Tibial artery (tissue), 4 donors: ENCODE data around the gene PPP4R3A.
"Not testable (repeated sequence)": the region's sequence is repeated elsewhere in the genome, so short reads cannot be mapped to it uniquely, and the experiment has no call there.

ENCODE experiments used
- DNase-seq, 2 donors: peaks; one replicate each; pipeline ENCODE4 v3.0.0-alpha.2; 2019
- H3K27ac ChIP-seq, 2 donors: fragments of 200-600 bp; sonication (generic) in 1 of 2; 1 replicate in 1 of 2; 2 replicates in 1 of 2; pipeline ENCODE4 v1.5.1; 2018 to 2019; ENCODE audit warnings: mild to moderate bottlenecking in 1 of 2
- H3K27me3 ChIP-seq, 2 donors: fragments of 200-600 bp; sonication (generic) in 1 of 2; one replicate each; pipeline versions ENCODE4 v1.5.1 to v1.6.0; 2016 to 2019
- H3K36me3 ChIP-seq, 3 donors: fragments of 200-600 bp; sonication (generic) in 2 of 3; one replicate each; pipeline ENCODE4 v1.5.1; 2016 to 2019; ENCODE audit warnings: mild to moderate bottlenecking in 2 of 3
- H3K4me1 ChIP-seq, 4 donors: fragments of 200-600 bp; sonication (generic) in 2 of 4; 1 replicate in 3 of 4; 2 replicates in 1 of 4; pipeline ENCODE4 v1.5.1; 2016 to 2019
- H3K4me3 ChIP-seq, 2 donors: fragments of 200-600 bp; sonication (generic) in 1 of 2; 1 replicate in 1 of 2; 2 replicates in 1 of 2; pipeline ENCODE4 v1.5.1; 2018 to 2019; ENCODE audit warnings: mild to moderate bottlenecking in 2 of 2
- H3K9me3 ChIP-seq, 3 donors: fragments of 200-600 bp; sonication (generic) in 1 of 3; one replicate each; pipeline ENCODE4 v1.5.1; 2016 to 2019
- CTCF ChIP-seq, 2 experiments: fragments of 200-600 bp in 1 of 2; fragments of 450-650 bp in 1 of 2; IDR thresholded peaks; one replicate each; pipeline ENCODE4 v1.5.1; 2017 to 2019; ENCODE audit warnings: antibody characterized with exemption in 2 of 2, mild to moderate bottlenecking in 1 of 2, moderate library complexity in 1 of 2
- intact Hi-C: fragments of 100-400 bp; cut with DNase I; formaldehyde crosslinking; loops from one replicate; pipeline ENCODE4 v1.15.0; 2023; ENCODE audit warnings: low total_unique reads

The PPP4R3A gene

GRCh38 chr14:91413547-91414474 lies 96.3 kb downstream of the PPP4R3A start:
- H3K4me1 ChIP-seq: peaks cover 0 to 27% (median 19%) of the 10 kb centered on the region in 4 donors
- no peak overlapping the region for H3K4me3 ChIP-seq
- no peak overlapping the region for H3K27ac ChIP-seq
- no peak for DNase-seq
- intact Hi-C loops: no loop called here
- no peak for TF ChIP-seq CTCF (IDR thresholded peaks at IDR 0.05)
- no peaks in the 10 kb centered on the region for H3K9me3 ChIP-seq
- peaks cover 0 to 25% of the 10 kb centered on the region in 2 donors for H3K27me3 ChIP-seq
- H3K36me3 ChIP-seq: no peaks in the 10 kb centered on the region

DNA sequence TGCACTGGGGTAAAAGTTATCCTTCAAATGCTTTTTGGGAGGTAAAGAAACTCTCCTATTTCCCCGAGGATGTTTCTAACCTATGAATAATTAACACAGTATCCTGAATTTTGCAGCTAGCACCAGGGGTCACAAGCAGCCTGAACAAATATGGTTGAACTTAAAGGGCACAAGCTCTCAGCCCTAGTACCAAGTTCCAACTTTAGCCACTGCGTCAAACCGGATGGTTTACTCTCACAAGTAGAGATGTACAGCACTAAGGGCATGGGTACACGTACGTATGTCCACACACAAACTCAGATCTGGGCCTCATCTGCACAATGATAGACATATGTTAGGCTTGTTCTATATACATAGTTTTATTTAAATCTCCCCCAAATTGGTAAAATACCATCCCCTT lies 97.2 kb downstream of the PPP4R3A start:
- H3K4me1 ChIP-seq: peaks cover 0 to 18% (median 10%) of the 10 kb centered on the region in 4 donors
- H3K27me3 ChIP-seq: peaks cover 0 to 17% of the 10 kb centered on the region in 2 donors
- no peak for DNase-seq
- H3K4me3 ChIP-seq: no peak overlapping the region
- no peaks in the 10 kb centered on the region for H3K36me3 ChIP-seq
- H3K27ac ChIP-seq: no peak overlapping the region
- intact Hi-C loops: no loop called here
- TF ChIP-seq CTCF (IDR thresholded peaks at IDR 0.05): no peak
- no peaks in the 10 kb centered on the region for H3K9me3 ChIP-seq

DNA sequence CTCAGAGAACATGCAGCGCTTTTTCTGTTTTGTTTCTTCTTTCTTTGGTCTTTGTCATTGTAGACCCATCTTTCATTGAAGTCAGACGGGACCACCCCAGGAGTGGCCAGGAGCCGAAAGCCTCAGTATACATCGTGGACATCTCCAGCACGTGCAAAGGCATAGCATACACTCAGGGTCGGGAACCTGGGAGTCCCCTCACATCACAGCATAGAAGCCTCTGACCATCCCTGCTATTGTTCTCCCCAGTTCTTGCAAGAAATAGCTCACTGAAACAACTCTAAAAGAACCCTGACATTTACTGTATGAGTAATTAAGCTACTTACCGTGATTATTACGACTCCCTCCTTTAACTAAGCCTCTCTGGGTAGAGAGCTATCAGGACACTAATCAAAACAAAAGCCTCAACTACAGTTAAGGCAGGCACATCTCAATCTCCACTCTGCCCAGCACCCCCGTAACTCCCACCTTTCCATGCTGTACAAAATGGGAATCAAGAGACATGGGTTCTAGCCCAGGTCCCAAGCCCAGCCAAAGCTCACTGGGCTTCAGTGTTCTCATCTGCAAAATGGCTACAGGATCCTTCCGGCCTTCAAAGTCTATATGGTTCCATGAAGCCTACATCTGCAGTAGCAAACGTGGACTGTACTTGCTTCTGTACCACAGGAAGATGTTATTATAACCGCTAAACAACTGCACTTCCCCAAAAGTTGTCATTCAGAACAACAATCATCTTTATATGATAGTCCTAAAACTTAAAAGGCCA lies 99.2 kb downstream of the PPP4R3A start:
- Histone ChIP-seq H3K27ac (no peak overlapping the region), H3K36me3 (no peaks in the 10 kb centered on the region), H3K4me3 (no peak overlapping the region), H3K9me3 (no peaks in the 10 kb centered on the region), H3K4me1 (no peaks in the 10 kb centered on the region), H3K27me3 (no peaks in the 10 kb centered on the region)
- intact Hi-C loops: no loop called here
- no peak for DNase-seq
- no peak for TF ChIP-seq CTCF (IDR thresholded peaks at IDR 0.05)

DNA sequence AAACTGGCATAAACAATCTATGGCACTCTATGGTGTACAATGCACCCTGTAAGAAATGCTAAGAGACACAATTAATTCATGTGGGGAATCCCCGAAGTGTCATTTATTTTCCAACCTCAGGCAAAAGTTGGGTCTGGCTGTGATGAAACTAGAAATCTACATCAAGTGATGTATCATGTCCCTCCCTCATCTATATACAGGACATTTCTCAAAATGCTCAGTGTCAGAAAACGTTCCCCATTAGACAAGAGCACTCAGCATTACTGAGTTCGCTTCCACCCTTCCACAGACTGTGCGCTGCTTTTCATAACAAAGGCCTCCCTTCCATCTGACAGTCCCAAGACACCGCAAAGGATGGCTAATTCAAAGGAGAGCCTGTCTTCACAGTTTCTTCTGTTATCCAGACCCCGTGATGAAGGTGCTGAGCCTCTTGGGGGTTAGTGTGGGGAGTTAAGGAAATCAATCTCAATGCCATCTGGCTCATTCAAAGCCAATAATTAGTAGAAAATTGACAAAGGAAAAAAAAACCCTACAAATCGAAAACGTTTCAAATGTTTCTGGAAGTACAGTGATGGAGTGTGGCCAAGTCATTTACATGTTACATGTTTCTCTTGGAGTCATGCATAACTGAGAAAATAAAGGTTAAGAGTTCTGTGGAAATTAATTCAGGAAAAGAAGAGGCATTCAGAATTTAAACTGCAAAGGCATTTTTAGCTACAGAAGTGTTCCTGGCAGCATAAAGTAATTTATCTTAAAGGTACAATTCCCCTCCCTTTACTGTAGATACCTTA lies 100.0 kb downstream of the PPP4R3A start:
- no peak overlapping the region for H3K27ac ChIP-seq

DNA sequence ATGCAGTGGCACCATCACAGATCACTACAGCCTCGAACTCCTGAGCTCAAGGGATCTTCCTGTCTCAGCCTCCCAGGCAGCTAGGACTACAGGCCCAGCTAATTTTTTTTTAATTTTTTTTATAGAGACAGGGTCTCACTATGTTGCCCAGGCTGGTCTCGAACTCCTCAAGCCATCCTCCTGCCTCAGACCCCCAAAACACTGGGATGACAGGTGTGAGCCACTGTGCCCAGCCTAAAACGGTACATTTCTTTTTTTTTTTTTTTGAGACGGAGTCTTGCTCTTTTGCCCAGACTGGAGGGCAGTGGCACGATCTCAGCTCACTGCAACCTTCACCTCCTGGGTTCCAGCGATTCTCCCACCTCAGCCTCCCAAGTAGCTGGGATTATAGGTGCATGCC lies 100.9 kb downstream of the PPP4R3A start:
- H3K9me3 ChIP-seq, H3K27me3 ChIP-seq, H3K27ac ChIP-seq, intact Hi-C loops, DNase-seq, H3K36me3 ChIP-seq, H3K4me3 ChIP-seq, H3K4me1 ChIP-seq: not testable (repeated sequence)

More for the DNA sequence above, 100.0 kb downstream of the PPP4R3A start:
- H3K4me3 ChIP-seq: no peak overlapping the region
- TF ChIP-seq CTCF (IDR thresholded peaks at IDR 0.05): no peak
- no peaks in the 10 kb centered on the region for H3K27me3 ChIP-seq
- H3K36me3 ChIP-seq: no peaks in the 10 kb centered on the region
- H3K9me3 ChIP-seq: no peaks in the 10 kb centered on the region
- intact Hi-C loops: no loop called here
- no peak for DNase-seq
- no peaks in the 10 kb centered on the region for H3K4me1 ChIP-seq
